H9 (cell line): ENCODE measurements around the gene THBS1. TPM values are rescaled to one million over a fixed set of nuclear protein-coding genes. Genes with fewer than 3 reads are reported as not detected.

ENCODE experiments used
- DNase-seq: peaks from one replicate; pipeline ENCODE4 v3.0.0-alpha.2; 2017
- H2AFZ ChIP-seq: one replicate; pipeline ENCODE4 v1.6.1; 2013; ENCODE audit warnings: mild to moderate bottlenecking, low read length, control low read depth, moderate library complexity
- H2AK5ac ChIP-seq: 2 replicates; pipeline ENCODE4 v1.6.1; 2013; ENCODE audit warnings: low read length, control low read depth, mixed read lengths; ENCODE audit not compliant: insufficient read length
- H2BK120ac ChIP-seq: one replicate; pipeline ENCODE4 v1.6.1; 2013; ENCODE audit warnings: low read depth, mild to moderate bottlenecking, low read length, control low read depth, inconsistent platforms; ENCODE audit not compliant: poor library complexity, severe bottlenecking
- H2BK12ac ChIP-seq: 2 replicates; pipeline ENCODE4 v1.6.1; 2013; ENCODE audit warnings: low read length, control low read depth, mixed read lengths, low read depth; ENCODE audit not compliant: insufficient read length
- H2BK15ac ChIP-seq: 2 replicates; pipeline ENCODE4 v1.6.1; 2013; ENCODE audit warnings: low read depth, low read length, control low read depth
- H2BK20ac ChIP-seq: one replicate; pipeline ENCODE4 v1.6.1; 2013; ENCODE audit warnings: low read depth, mild to moderate bottlenecking, low read length, control low read depth, inconsistent platforms; ENCODE audit not compliant: poor library complexity, severe bottlenecking
- H2BK5ac ChIP-seq: 2 replicates; pipeline ENCODE4 v1.6.1; 2013; ENCODE audit warnings: low read length, control low read depth, mixed read lengths; ENCODE audit not compliant: insufficient read length
- H3K14ac ChIP-seq: 2 replicates; pipeline ENCODE4 v1.6.1; 2013; ENCODE audit warnings: low read length, control low read depth; ENCODE audit not compliant: insufficient read depth
- H3K18ac ChIP-seq: 2 replicates; pipeline ENCODE4 v1.6.1; 2013; ENCODE audit warnings: low read depth, mild to moderate bottlenecking, mixed read lengths, low read length, control low read depth; ENCODE audit not compliant: insufficient read length
- H3K23ac ChIP-seq: 2 replicates; pipeline ENCODE4 v1.6.1; 2013; ENCODE audit warnings: low read length, control low read depth, mixed read lengths, low read depth; ENCODE audit not compliant: insufficient read length
- H3K23me2 ChIP-seq: 2 replicates; pipeline ENCODE4 v1.6.1; 2013; ENCODE audit warnings: low read depth, mild to moderate bottlenecking, mixed read lengths, low read length, control low read depth; ENCODE audit not compliant: insufficient read length, poor library complexity, severe bottlenecking
- H3K27ac ChIP-seq: 2 replicates; pipeline ENCODE4 v1.5.1; 2013; ENCODE audit warnings: low read length, control low read depth, mixed read lengths, low read depth; ENCODE audit not compliant: insufficient read length
- H3K27me3 ChIP-seq: 2 replicates; pipeline ENCODE4 v1.6.1; 2013; ENCODE audit warnings: low read length, control low read depth, inconsistent platforms; ENCODE audit not compliant: insufficient read depth
- H3K4ac ChIP-seq: 2 replicates; pipeline ENCODE4 v1.6.1; 2013; ENCODE audit warnings: low read depth, mild to moderate bottlenecking, control low read depth, inconsistent platforms, low read length, moderate library complexity
- H3K4me1 ChIP-seq: 2 replicates; pipeline ENCODE4 v1.6.1; 2013; ENCODE audit warnings: low read length, control low read depth, inconsistent platforms; ENCODE audit not compliant: insufficient read depth
- H3K4me2 ChIP-seq: 2 replicates; pipeline ENCODE4 v1.6.1; 2013; ENCODE audit warnings: low read length, control low read depth, mixed read lengths; ENCODE audit not compliant: insufficient read length, insufficient read depth
- H3K56ac ChIP-seq: 2 replicates; pipeline ENCODE4 v1.6.1; 2013; ENCODE audit warnings: low read depth, mild to moderate bottlenecking, mixed read lengths, low read length, control low read depth; ENCODE audit not compliant: insufficient read length
- H3K79me1 ChIP-seq: 2 replicates; pipeline ENCODE4 v1.6.1; 2013; ENCODE audit warnings: low read depth, mild to moderate bottlenecking, moderate library complexity, low read length, control low read depth, inconsistent platforms; ENCODE audit not compliant: insufficient read depth, poor library complexity, severe bottlenecking
- H3K79me2 ChIP-seq: 2 replicates; pipeline ENCODE4 v1.6.1; 2013; ENCODE audit warnings: low read length, control low read depth, inconsistent platforms; ENCODE audit not compliant: insufficient read depth
- H3K9ac ChIP-seq: 2 replicates; pipeline ENCODE4 v1.6.1; 2013; ENCODE audit warnings: low read length, control low read depth, mixed read lengths; ENCODE audit not compliant: insufficient read length; ENCODE audit errors: extremely low read depth
- H3K9me3 ChIP-seq: one replicate; pipeline ENCODE4 v1.6.1; 2013; ENCODE audit warnings: low read depth, low read length, inconsistent platforms; ENCODE audit not compliant: control insufficient read depth
- H3T11ph ChIP-seq: one replicate; pipeline ENCODE4 v1.6.1; 2013; ENCODE audit warnings: mild to moderate bottlenecking, low read length, control low read depth, inconsistent platforms
- H4K20me1 ChIP-seq: one replicate; pipeline ENCODE4 v1.6.1; 2013; ENCODE audit not compliant: control insufficient read depth, insufficient read length, insufficient read depth
- H4K5ac ChIP-seq: 2 replicates; pipeline ENCODE4 v1.6.1; 2013; ENCODE audit warnings: low read depth, mild to moderate bottlenecking, mixed read lengths, low read length, control low read depth; ENCODE audit not compliant: insufficient read length
- H4K8ac ChIP-seq: replicated peaks from 2 replicates; pipeline ENCODE4 v1.6.1; 2013; ENCODE audit warnings: low read length, control low read depth, mixed read lengths, low read depth; ENCODE audit not compliant: insufficient read length
- H4K91ac ChIP-seq: 2 replicates; pipeline ENCODE4 v1.6.1; 2013; ENCODE audit warnings: low read depth, mild to moderate bottlenecking, moderate library complexity, mixed read lengths, low read length, control low read depth; ENCODE audit not compliant: insufficient read length
- H3K27ac Mint-ChIP-seq, 3 experiments: 2 replicates in 2 of 3; 3 replicates in 1 of 3; pipeline ENCODE4 v1.8.0; 2020 to 2021; ENCODE audit warnings: mixed read lengths in 3 of 3, mild to moderate bottlenecking in 1 of 3, moderate library complexity in 1 of 3
- H3K27me3 Mint-ChIP-seq: 2 replicates; pipeline ENCODE4 v1.8.0; 2021; ENCODE audit warnings: low read depth, mild to moderate bottlenecking, moderate library complexity, mixed read lengths
- H3K36me3 Mint-ChIP-seq, 3 experiments: 2 replicates in 2 of 3; 3 replicates in 1 of 3; pipeline ENCODE4 v1.8.0; 2020 to 2021; ENCODE audit warnings: low read depth in 3 of 3, mixed read lengths in 3 of 3; ENCODE audit not compliant: insufficient read depth in 1 of 3
- H3K4me1 Mint-ChIP-seq, 2 experiments: 2 replicates each; pipeline ENCODE4 v1.8.0; 2020; ENCODE audit warnings: mixed read lengths in 2 of 2
- H3K4me3 Mint-ChIP-seq, 2 experiments: 2 replicates in 1 of 2; 3 replicates in 1 of 2; pipeline ENCODE4 v1.8.0; 2020 to 2021; ENCODE audit warnings: mild to moderate bottlenecking in 2 of 2, mixed read lengths in 2 of 2, moderate library complexity in 1 of 2
- H3K9me3 Mint-ChIP-seq, 2 experiments: 2 replicates in 1 of 2; 3 replicates in 1 of 2; pipeline ENCODE4 v1.8.0; 2020; ENCODE audit warnings: mild to moderate bottlenecking in 2 of 2, mixed read lengths in 2 of 2, moderate library complexity in 1 of 2
- CTCF ChIP-seq: fragments of 200-600 bp; sonication (generic); conservative IDR thresholded peaks from 3 replicates; pipeline ENCODE4 v1.8.0; 2021; ENCODE audit warnings: antibody characterized with exemption, mild to moderate bottlenecking
- WGBS: extraction: QIAGEN DNeasy Blood & Tissue Kit; methylation state at CpG from one replicate; pipeline ENCODE4 v1.1.7; 2013; ENCODE audit warnings: missing lambda C conversion rate, low lambda C conversion rate, mixed read lengths; ENCODE audit not compliant: insufficient read length; ENCODE audit errors: extremely low coverage; 5-methylcytosine and 5-hydroxymethylcytosine counted together
- long read RNA-seq: library from polyadenylated mRNA; unstranded; transcript quantifications from one replicate; pipeline ENCODE4 v2.0.0, GENCODE V29; 2020
- total RNA-seq: library from RNA; stranded (reverse); gene quantifications from 2 replicates; pipeline ENCODE4 v1.2.1, GENCODE V29; 2021

THBS1 gene
- total RNA-seq: 67.7 and 72.1 TPM in 2 replicates
- long read RNA-seq, full-length matches to known transcripts: 1 of 21 reads
- long read RNA-seq, partial matches to known transcripts: 20 of 21 reads
- long read RNA-seq, other reads (novel, unspliced or antisense): 0 of 21 reads

- Histone ChIP-seq H2AFZ (no peak within 1 kb of the TSS), H4K20me1 (no peaks in the 10 kb centered on the region), H4K5ac (peak within 1 kb of the TSS; percentile 39), H3K9ac (peak within 1 kb of the TSS; percentile 76), H3K27ac (peak within 1 kb of the TSS; percentile 6), H3K4me2 (peak within 1 kb of the TSS; percentile 90), H3K79me1 (no peaks in the 10 kb centered on the region), H2BK5ac (no peak within 1 kb of the TSS), H3K23ac (no peak within 1 kb of the TSS), H2AK5ac (no peak within 1 kb of the TSS), H3K4me1 (no peaks in the 10 kb centered on the region; the same call in 1 of the 2 replicates), H4K91ac (peak within 1 kb of the TSS; percentile 65), H4K8ac (no peak within 1 kb of the TSS), H2BK20ac (no peak within 1 kb of the TSS), H3K4ac (peak within 1 kb of the TSS; percentile 39; the same call in 1 of the 2 replicates), H2BK15ac (no peak within 1 kb of the TSS), H3K14ac (peak within 1 kb of the TSS; percentile 96), H3K79me2 (no peaks in the 10 kb centered on the region; the same call in 1 of the 2 replicates), H3K56ac (no peak within 1 kb of the TSS), H2BK120ac (peak within 1 kb of the TSS; percentile 98), H3K18ac (peak within 1 kb of the TSS; percentile 97), H3K23me2 (peaks cover 15% of the 10 kb centered on the region), H2BK12ac (no peak within 1 kb of the TSS), H3T11ph (peak within 1 kb of the TSS; percentile 55), H3K9me3 (no peaks in the 10 kb centered on the region), H3K27me3 (no peaks in the 10 kb centered on the region)
- peak; percentile 96 for DNase-seq
- WGBS: no CpG with 5 or more reads among the region's 74 CpGs
- peak within 1 kb of the TSS; percentile 76 to 99 (median 95); a peak in 6 of 7 replicates for H3K27ac Mint-ChIP-seq
- peaks cover 23 to 40% (median 38%) of the 10 kb centered on the region in 3 experiments; a peak in 6 of 7 replicates for H3K36me3 Mint-ChIP-seq
- H3K9me3 Mint-ChIP-seq: peaks cover 0 to 5% of the 10 kb centered on the region in 2 experiments; a peak in 2 of 5 replicates
- peaks cover 24% of the 10 kb centered on the region for H3K27me3 Mint-ChIP-seq
- TF ChIP-seq CTCF: no peak; the same call in 1 of the 3 replicates
- peaks cover 33 to 44% of the 10 kb centered on the region in 2 experiments for H3K4me1 Mint-ChIP-seq
- H3K4me3 Mint-ChIP-seq: peak within 1 kb of the TSS; percentile 90 to 91
These were observed at the start of gene THBS1 for GRCh38 chr15:39580485-39581241. Gene THBS1, plus strand, starts transcription at chr15:39581079. Its CDS starts 779 bp downstream, at chr15:39581858.
